Measurements from ENCODE around the gene FNBP1L.

The FNBP1L gene

GRCh38 chr1:93519199-93519829 is 71.4 kb downstream of the FNBP1L start:
- Histone ChIP-seq H3K9me3 (ENCODE audit: control insufficient read depth, low read length) (no peaks in the 10 kb centered on the region), H3K9ac (ENCODE audit: low read length) (no peak overlapping the region), H3K27me3 (ENCODE audit: control insufficient read depth, insufficient read depth, low read length) (no peaks in the 10 kb centered on the region), H3K4me3 (ENCODE audit: low read length) (no peak overlapping the region), H3K36me3 (ENCODE audit: control insufficient read depth, insufficient read depth, low read length) (no peaks in the 10 kb centered on the region), H3K4me1 (ENCODE audit: control insufficient read depth, insufficient read depth, low read length) (no peaks in the 10 kb centered on the region)

DNA sequence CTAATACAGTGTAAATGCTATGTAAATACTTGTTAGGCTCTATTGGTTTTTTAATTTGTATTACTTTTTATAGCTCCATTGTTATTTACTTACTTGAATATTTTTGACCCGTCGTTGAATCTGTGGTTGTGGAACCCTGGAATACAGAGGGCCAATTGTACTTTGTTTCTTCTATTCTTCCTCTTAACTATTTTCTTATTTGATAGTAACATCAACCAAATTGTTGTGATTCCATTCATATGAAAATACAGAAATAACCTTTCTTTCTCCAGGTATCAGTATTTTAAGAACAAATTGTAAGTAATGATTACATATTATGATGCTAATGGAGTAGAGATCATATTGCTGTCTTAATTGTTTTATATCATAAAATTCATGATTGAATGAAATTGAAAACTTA is 73.7 kb downstream of the FNBP1L start:
- H3K9me3 ChIP-seq (ENCODE audit: control insufficient read depth, low read length), result no peaks in the 10 kb centered on the region
- H3K27me3 ChIP-seq (ENCODE audit: control insufficient read depth, insufficient read depth, low read length), result no peaks in the 10 kb centered on the region
- H3K36me3 ChIP-seq (ENCODE audit: control insufficient read depth, insufficient read depth, low read length), result no peaks in the 10 kb centered on the region
- no peaks in the 10 kb centered on the region for H3K4me1 ChIP-seq (ENCODE audit: control insufficient read depth, insufficient read depth, low read length)
- H3K9ac ChIP-seq (ENCODE audit: low read length), result no peak overlapping the region
- H3K4me3 ChIP-seq (ENCODE audit: low read length), result no peak overlapping the region

DNA sequence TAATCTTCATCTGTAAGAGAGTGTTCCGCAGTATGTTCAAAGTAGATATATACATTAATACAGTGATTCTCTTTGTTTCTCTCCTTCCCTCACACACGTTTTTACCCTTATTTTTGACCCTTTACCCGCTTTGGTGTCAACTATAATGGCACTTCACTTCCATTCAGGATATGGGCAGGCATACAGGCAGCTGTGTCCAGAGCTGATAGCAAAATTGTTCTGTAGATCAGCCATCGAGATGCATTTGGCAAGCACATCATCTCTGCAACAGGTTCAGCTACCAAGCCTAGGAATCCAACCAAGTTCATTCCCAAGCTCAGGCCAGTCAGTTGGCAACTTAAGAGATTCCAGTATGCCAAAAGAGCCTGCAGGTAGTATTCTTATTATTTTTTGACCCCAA is 74.8 kb downstream of the FNBP1L start:
- Histone ChIP-seq H3K9ac (ENCODE audit: low read length) (no peak overlapping the region), H3K4me1 (ENCODE audit: control insufficient read depth, insufficient read depth, low read length) (no peaks in the 10 kb centered on the region), H3K36me3 (ENCODE audit: control insufficient read depth, insufficient read depth, low read length) (no peaks in the 10 kb centered on the region)

GRCh38 chr1:93525431-93525830 is 77.5 kb downstream of the FNBP1L start:
- Histone ChIP-seq H3K4me3 (ENCODE audit: low read length) (no peak overlapping the region), H3K9me3 (ENCODE audit: control insufficient read depth, low read length) (no peaks in the 10 kb centered on the region), H3K4me1 (ENCODE audit: control insufficient read depth, insufficient read depth, low read length) (no peaks in the 10 kb centered on the region), H3K27me3 (ENCODE audit: control insufficient read depth, insufficient read depth, low read length) (no peaks in the 10 kb centered on the region), H3K36me3 (ENCODE audit: control insufficient read depth, insufficient read depth, low read length) (no peaks in the 10 kb centered on the region), H3K9ac (ENCODE audit: low read length) (no peak overlapping the region)

More for the DNA sequence above, 74.8 kb downstream of the FNBP1L start:
- Histone ChIP-seq H3K4me3 (ENCODE audit: low read length) (no peak overlapping the region), H3K9me3 (ENCODE audit: control insufficient read depth, low read length) (no peaks in the 10 kb centered on the region), H3K27me3 (ENCODE audit: control insufficient read depth, insufficient read depth, low read length) (no peaks in the 10 kb centered on the region)

- Histone ChIP-seq H3K27me3 (ENCODE audit: control insufficient read depth, insufficient read depth, low read length) (no peaks in the 10 kb centered on the region), H3K4me3 (ENCODE audit: low read length) (no peak overlapping the region), H3K4me1 (ENCODE audit: control insufficient read depth, insufficient read depth, low read length) (no peaks in the 10 kb centered on the region), H3K9me3 (ENCODE audit: control insufficient read depth, low read length) (no peaks in the 10 kb centered on the region), H3K36me3 (ENCODE audit: control insufficient read depth, insufficient read depth, low read length) (no peaks in the 10 kb centered on the region), H3K9ac (ENCODE audit: low read length) (no peak overlapping the region)
Observed at GRCh38 chr1:93526431-93526830, 78.5 kb downstream of the FNBP1L start.

GRCh38 chr1:93528412-93528811 is 80.5 kb downstream of the FNBP1L start:
- H3K4me1 ChIP-seq (ENCODE audit: control insufficient read depth, insufficient read depth, low read length), result no peaks in the 10 kb centered on the region
- no peak overlapping the region for H3K9ac ChIP-seq (ENCODE audit: low read length)
- no peaks in the 10 kb centered on the region for H3K9me3 ChIP-seq (ENCODE audit: control insufficient read depth, low read length)
- no peak overlapping the region for H3K4me3 ChIP-seq (ENCODE audit: low read length)
- no peaks in the 10 kb centered on the region for H3K27me3 ChIP-seq (ENCODE audit: control insufficient read depth, insufficient read depth, low read length)
- no peaks in the 10 kb centered on the region for H3K36me3 ChIP-seq (ENCODE audit: control insufficient read depth, insufficient read depth, low read length)

- H3K9me3 ChIP-seq (ENCODE audit: control insufficient read depth, low read length), result no peaks in the 10 kb centered on the region
- H3K27me3 ChIP-seq (ENCODE audit: control insufficient read depth, insufficient read depth, low read length), result no peaks in the 10 kb centered on the region
- no peak overlapping the region for H3K9ac ChIP-seq (ENCODE audit: low read length)
- H3K4me1 ChIP-seq (ENCODE audit: control insufficient read depth, insufficient read depth, low read length), result no peaks in the 10 kb centered on the region
- no peak overlapping the region for H3K4me3 ChIP-seq (ENCODE audit: low read length)
- no peaks in the 10 kb centered on the region for H3K36me3 ChIP-seq (ENCODE audit: control insufficient read depth, insufficient read depth, low read length)
Observed at GRCh38 chr1:93531193-93531592, 83.3 kb downstream of the FNBP1L start.

- no peak overlapping the region for H3K4me3 ChIP-seq (ENCODE audit: low read length)
- no peaks in the 10 kb centered on the region for H3K4me1 ChIP-seq (ENCODE audit: control insufficient read depth, insufficient read depth, low read length)
- no peaks in the 10 kb centered on the region for H3K36me3 ChIP-seq (ENCODE audit: control insufficient read depth, insufficient read depth, low read length)
- H3K27me3 ChIP-seq (ENCODE audit: control insufficient read depth, insufficient read depth, low read length), result no peaks in the 10 kb centered on the region
- no peak overlapping the region for H3K9ac ChIP-seq (ENCODE audit: low read length)
- no peaks in the 10 kb centered on the region for H3K9me3 ChIP-seq (ENCODE audit: control insufficient read depth, low read length)
Observed at GRCh38 chr1:93532780-93533378, 85.0 kb downstream of the FNBP1L start.

DNA sequence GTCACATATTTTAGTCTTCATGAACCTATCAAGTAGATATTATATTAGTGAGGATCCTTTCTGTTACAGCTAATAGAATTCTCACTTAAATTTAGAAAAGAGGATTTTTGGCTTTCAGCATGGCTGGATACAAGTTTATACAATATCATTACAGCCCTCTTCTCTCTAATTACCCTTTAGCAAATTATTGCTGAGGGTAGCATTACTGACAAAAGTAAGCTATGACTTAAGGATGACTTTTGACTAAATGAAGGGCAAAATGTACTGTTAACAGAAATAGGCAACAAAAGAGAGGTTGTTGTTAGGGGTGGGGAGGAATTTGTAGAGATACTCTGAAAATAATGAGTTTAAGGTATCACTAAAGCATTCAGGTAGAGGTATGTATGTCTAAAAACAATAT is 85.8 kb downstream of the FNBP1L start:
- no peaks in the 10 kb centered on the region for H3K36me3 ChIP-seq (ENCODE audit: control insufficient read depth, insufficient read depth, low read length)
- H3K9me3 ChIP-seq (ENCODE audit: control insufficient read depth, low read length), result no peaks in the 10 kb centered on the region
- H3K9ac ChIP-seq (ENCODE audit: low read length), result no peak overlapping the region
- H3K4me3 ChIP-seq (ENCODE audit: low read length), result no peak overlapping the region
- no peaks in the 10 kb centered on the region for H3K27me3 ChIP-seq (ENCODE audit: control insufficient read depth, insufficient read depth, low read length)
- H3K4me1 ChIP-seq (ENCODE audit: control insufficient read depth, insufficient read depth, low read length), result no peaks in the 10 kb centered on the region

DNA sequence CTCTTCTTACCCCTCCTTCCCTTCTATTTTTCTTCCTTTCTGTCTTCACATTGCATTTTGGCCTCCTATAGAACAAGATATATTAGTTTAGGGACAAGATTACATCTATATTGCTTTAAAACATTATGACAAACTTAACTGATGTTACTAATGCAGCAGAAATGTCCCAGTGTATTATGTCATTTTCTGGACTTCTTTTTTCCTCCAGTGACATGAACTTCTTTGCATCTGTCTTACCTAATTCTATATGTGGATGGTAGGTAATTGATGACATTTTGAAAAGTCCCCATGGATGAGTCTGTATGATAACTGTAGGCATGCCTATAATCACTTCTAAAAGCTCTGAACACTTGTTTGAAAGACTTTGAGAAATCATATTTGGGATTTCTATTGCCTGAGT is 89.5 kb downstream of the FNBP1L start:
- H3K9ac ChIP-seq (ENCODE audit: low read length), result no peak overlapping the region
- H3K36me3 ChIP-seq (ENCODE audit: control insufficient read depth, insufficient read depth, low read length), result no peaks in the 10 kb centered on the region
- no peaks in the 10 kb centered on the region for H3K27me3 ChIP-seq (ENCODE audit: control insufficient read depth, insufficient read depth, low read length)
- no peaks in the 10 kb centered on the region for H3K9me3 ChIP-seq (ENCODE audit: control insufficient read depth, low read length)
- no peaks in the 10 kb centered on the region for H3K4me1 ChIP-seq (ENCODE audit: control insufficient read depth, insufficient read depth, low read length)
- H3K4me3 ChIP-seq (ENCODE audit: low read length), result no peak overlapping the region

GRCh38 chr1:93537924-93538323 is 90.0 kb downstream of the FNBP1L start:
- no peaks in the 10 kb centered on the region for H3K4me1 ChIP-seq (ENCODE audit: control insufficient read depth, insufficient read depth, low read length)
- H3K9ac ChIP-seq (ENCODE audit: low read length), result no peak overlapping the region
- H3K4me3 ChIP-seq (ENCODE audit: low read length), result no peak overlapping the region
- H3K36me3 ChIP-seq (ENCODE audit: control insufficient read depth, insufficient read depth, low read length), result no peaks in the 10 kb centered on the region
- no peaks in the 10 kb centered on the region for H3K9me3 ChIP-seq (ENCODE audit: control insufficient read depth, low read length)
- H3K27me3 ChIP-seq (ENCODE audit: control insufficient read depth, insufficient read depth, low read length), result no peaks in the 10 kb centered on the region

DNA sequence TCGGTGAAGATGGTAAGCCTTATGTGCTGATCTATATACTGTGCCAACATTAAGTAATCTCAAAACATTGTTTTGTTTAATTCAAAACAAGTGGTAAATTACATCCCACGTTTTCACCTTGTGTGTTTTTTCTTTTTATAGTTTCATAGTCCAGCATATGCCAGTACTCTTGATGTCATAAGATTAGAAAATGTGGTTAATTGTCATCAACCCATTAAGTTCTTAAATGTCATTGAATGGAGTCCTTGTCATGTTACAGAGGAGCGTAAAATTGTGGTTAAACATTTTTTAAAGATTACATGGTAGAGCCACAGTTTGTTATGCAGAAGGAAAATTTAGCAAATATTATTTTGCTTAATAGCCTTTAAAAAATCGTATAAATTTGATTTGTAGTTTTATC is 93.1 kb downstream of the FNBP1L start:
- Histone ChIP-seq H3K36me3 (ENCODE audit: control insufficient read depth, insufficient read depth, low read length) (no peaks in the 10 kb centered on the region), H3K9ac (ENCODE audit: low read length) (no peak overlapping the region), H3K4me3 (ENCODE audit: low read length) (no peak overlapping the region), H3K4me1 (ENCODE audit: control insufficient read depth, insufficient read depth, low read length) (no peaks in the 10 kb centered on the region), H3K9me3 (ENCODE audit: control insufficient read depth, low read length) (no peaks in the 10 kb centered on the region), H3K27me3 (ENCODE audit: control insufficient read depth, insufficient read depth, low read length) (no peaks in the 10 kb centered on the region)

- H3K9ac ChIP-seq (ENCODE audit: low read length), result no peak overlapping the region
- H3K27me3 ChIP-seq (ENCODE audit: control insufficient read depth, insufficient read depth, low read length), result no peaks in the 10 kb centered on the region
- H3K36me3 ChIP-seq (ENCODE audit: control insufficient read depth, insufficient read depth, low read length), result no peaks in the 10 kb centered on the region
- no peaks in the 10 kb centered on the region for H3K4me1 ChIP-seq (ENCODE audit: control insufficient read depth, insufficient read depth, low read length)
- H3K9me3 ChIP-seq (ENCODE audit: control insufficient read depth, low read length), result no peaks in the 10 kb centered on the region
- no peak overlapping the region for H3K4me3 ChIP-seq (ENCODE audit: low read length)
Observed at GRCh38 chr1:93542398-93542797, 94.5 kb downstream of the FNBP1L start.
